GM23248 (cell line): ENCODE data around the gene CEP63.

Source experiments
- EZH2 ChIP-seq: fragments of 200-600 bp; sonication (generic); IDR thresholded peaks from 2 replicates; pipeline ENCODE4 v1.6.1; 2018; ENCODE audit warnings: antibody characterized with exemption, mild to moderate bottlenecking; ENCODE audit not compliant: insufficient read depth, poor library complexity, severe bottlenecking
- EZH2phosphoT487 ChIP-seq: fragments of 200-600 bp; sonication (generic); IDR thresholded peaks from 2 replicates; pipeline ENCODE4 v1.6.1; 2018; ENCODE audit warnings: antibody characterized with exemption, moderate library complexity, mild to moderate bottlenecking, low read depth; ENCODE audit not compliant: insufficient read depth

DNA sequence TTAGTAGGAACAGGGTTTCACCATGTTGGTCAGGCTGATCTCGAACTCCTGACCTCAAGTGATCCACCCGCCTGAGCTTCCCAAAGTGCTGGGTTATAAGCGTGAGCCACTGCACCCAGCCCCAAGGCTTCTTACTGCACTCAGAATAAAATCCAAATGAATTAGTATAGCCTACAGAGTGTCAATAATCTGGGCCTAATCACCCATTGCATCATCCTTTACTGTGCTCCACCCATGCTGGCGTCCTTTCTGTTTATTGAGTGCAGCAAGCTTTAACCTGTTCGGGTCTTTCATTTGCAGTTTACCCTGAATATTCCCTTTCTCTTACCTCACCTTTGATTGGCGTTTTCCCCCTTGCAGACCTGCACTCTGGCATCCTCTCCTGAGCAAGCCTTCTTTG lies 77.7 kb downstream of the CEP63 start:
- TF ChIP-seq EZH2 (no peak), EZH2phosphoT487 (no peak)
